GM08714 (cell line): ENCODE data around the gene SPCS1.

ENCODE experiments used
- H3K4me3 ChIP-seq: fragments of 200-500 bp; sonication (Bioruptor generic); 2 replicates; pipeline ENCODE4 v1.5.1; 2014; ENCODE audit warnings: mild to moderate bottlenecking, low read length, inconsistent platforms
- ZNF274 ChIP-seq: IDR thresholded peaks from 2 replicates; pipeline ENCODE4 v1.6.1; 2012; ENCODE audit warnings: mild to moderate bottlenecking, low read depth, low read length

The SPCS1 gene

GRCh38 chr3:52733256-52733891 is 27.5 kb downstream of the SPCS1 start:
- no peak overlapping the region for H3K4me3 ChIP-seq
- peak; percentile 64 for TF ChIP-seq ZNF274

DNA sequence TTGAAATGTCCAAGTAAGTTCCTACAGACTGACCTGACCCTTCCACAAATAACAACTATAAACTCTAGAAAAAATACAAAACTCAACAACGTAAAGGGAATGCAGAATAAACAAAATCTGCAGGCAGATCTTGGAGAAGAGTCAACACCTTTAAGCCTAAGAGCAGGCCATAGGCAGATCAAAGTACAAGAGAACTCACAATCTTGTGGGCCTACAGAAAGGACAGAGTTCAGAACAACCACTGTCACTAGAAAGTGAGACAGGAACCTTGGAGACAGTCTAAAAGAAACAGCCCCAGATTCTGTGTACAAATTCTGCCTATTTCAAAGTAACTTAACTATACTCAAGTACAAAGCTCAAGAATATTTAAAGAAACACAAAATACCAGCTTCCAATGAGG is 33.8 kb downstream of the SPCS1 start:
- no peak for TF ChIP-seq ZNF274

DNA sequence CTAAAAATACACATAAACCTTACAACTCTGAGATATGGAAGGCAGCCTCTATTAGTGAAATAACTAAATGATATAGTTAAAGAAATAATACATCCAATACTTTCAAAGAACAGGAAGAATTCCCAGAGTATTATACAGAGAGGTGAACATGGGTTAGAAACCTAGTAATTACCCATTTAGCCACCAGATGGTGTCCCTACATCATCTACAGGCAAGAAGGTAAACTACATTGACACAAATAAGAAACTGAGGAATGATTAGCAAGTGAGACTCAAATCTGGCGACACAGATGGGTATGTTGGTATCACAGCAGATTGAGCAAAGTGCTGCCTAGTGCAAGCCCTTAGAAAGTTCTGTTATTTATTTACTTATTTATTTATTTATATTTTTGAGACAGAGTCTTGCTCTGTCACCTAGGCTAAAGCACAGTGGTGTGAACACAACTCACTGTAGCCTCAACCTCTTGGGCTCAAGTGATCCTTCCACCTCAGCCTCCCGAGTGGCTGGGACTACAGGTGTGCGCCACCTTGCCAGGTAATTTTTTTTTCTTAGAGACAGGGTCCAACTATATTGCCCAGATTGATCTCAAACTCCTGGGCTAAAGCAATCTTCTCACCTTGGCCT is 36.6 kb downstream of the SPCS1 start:
- no peak for TF ChIP-seq ZNF274
- H3K4me3 ChIP-seq = no peak overlapping the region

More for the DNA sequence above, 33.8 kb downstream of the SPCS1 start:
- H3K4me3 ChIP-seq = no peak overlapping the region

- no peak for TF ChIP-seq ZNF274
- H3K4me3 ChIP-seq = no peak overlapping the region
Measured at GRCh38 chr3:52743152-52743551, 37.2 kb downstream of the SPCS1 start.

DNA sequence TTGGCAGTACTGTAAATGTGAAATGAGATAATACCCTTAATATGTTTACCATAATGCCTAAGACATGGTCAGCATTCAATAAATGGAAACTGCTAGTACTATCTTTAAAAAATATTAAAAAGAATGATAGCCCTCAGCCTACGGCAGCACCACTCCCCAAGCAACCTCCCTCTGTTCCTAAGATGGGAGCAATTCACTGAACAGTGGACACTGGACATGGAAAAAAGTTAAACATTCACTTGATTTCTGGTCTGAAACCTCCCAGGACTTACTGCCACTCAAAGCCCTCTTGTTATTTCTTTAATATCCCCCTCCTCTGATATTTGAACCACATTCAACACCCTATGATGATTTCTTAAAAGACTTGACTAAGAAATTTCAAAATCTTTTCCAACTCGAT is 37.8 kb downstream of the SPCS1 start:
- no peak overlapping the region for H3K4me3 ChIP-seq
- no peak for TF ChIP-seq ZNF274

DNA sequence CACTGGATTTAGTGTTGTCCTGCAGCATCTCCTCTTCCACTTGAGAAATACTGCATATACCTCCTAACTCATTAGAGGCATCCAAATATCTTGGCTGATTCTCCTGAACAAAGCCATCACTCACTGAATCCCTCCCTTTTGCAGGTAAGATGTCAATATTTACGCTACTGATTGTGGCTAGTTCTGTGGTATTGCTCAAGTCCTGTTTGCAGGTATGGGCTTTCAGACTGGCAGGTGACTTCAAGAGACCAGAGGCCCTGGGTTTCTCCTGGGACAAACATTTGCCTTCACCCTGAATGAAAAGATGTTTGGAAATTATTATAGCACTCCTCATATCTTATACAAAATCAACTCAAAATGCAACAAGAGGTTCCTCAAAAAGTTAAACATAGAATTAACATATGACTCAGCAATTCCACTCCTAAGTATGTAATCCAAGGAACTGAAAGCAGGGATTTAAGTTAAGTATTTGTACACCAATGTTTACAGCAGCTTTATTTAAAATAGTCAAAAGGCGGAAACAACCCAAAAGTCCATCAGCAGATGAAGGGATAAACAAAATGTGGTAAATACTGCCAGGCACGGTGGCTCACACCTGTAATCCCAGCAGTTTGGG is 46.2 kb downstream of the SPCS1 start:
- TF ChIP-seq ZNF274 = no peak
- no peak overlapping the region; the same call in 1 of the 2 replicates for H3K4me3 ChIP-seq

DNA sequence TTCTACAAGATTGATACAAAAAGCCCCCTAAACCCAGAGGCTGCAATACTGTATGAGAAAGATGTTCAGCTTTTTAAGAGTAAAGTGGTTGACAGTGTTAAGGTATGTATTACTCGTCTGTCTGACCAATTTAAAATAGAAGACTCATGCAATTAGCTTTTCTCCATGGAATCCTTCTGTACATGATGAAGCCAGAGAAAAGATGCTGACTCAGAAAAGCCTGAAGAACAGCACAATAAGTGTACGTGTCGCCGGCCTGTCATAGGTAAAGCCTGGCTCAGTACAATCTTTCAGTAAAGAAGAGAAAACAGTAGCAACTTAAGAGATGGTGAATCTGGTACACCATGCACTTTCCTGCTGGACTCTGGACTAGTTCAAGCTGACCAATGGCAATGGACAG is 48.5 kb downstream of the SPCS1 start:
- no peak for TF ChIP-seq ZNF274
- H3K4me3 ChIP-seq = no peak overlapping the region

DNA sequence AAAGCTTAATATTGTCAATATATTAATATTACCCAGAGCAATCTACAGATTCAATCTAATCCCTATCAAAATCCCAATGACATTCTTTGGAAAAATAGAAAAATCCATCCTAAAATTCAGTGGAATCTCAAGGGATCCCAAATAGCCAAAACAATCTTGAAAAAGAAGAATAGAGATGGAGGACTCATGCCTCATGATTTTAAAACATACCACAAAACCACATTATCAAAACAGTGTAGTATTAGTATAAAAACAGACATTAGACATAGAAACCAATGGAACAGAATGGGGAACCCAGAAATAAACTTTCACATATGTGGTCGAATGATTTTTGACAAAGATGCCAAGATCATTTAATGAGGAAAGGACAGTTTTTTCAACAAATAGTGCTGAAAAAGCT is 50.2 kb downstream of the SPCS1 start:
- H3K4me3 ChIP-seq = no peak overlapping the region

More for the DNA sequence above, 50.2 kb downstream of the SPCS1 start:
- no peak for TF ChIP-seq ZNF274
